GM21515 (cell line): ENCODE data around the gene POLN.

ENCODE experiments used
- ATAC-seq: cut with Tn5 transposase; IDR thresholded peaks from one replicate; pipeline ENCODE4 v1.9.1; 2021; ENCODE audit not compliant: unreplicated experiment

The POLN gene

DNA sequence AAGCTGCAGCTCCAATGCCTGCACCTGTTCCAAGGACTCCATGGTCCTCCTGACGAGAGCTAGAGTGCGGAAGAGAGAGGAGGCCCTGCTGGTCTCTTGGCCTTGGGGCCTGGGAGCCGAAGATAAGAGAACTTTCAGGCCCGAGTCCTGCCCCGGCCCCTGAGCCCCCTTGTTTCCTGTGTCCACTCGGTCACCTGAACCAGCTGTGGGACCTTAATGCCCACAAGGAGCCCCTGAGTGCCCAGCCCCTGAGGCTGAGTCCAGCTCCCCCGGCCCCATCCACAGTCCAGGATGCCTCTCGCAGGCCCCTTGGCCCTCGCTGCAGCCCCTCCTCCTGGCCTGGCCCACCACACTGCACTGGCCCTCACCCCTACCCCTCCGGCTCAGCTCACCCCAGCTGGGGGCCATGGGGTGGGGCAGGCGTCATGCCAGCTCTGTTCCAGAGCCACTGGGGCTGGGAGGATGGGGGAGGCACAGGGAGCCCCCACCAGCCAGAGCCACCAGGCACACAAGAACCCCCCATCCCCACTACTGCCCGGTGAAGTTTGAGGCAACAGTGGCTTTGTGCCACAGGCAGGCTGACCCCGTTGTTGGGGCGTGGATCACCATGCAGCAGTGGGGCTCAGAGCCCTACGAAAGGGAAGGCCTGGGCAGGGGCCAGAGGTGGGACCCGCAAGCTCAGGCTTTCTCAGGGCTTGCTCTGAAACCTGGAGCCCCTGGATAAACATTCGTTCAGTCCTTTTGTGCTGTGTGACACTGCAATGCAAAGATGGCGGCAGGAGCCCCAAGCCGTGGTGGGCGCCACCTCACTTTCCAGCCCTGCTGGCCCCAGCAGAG lies 168.7 kb downstream of the POLN start:
- ATAC-seq = no peak

DNA sequence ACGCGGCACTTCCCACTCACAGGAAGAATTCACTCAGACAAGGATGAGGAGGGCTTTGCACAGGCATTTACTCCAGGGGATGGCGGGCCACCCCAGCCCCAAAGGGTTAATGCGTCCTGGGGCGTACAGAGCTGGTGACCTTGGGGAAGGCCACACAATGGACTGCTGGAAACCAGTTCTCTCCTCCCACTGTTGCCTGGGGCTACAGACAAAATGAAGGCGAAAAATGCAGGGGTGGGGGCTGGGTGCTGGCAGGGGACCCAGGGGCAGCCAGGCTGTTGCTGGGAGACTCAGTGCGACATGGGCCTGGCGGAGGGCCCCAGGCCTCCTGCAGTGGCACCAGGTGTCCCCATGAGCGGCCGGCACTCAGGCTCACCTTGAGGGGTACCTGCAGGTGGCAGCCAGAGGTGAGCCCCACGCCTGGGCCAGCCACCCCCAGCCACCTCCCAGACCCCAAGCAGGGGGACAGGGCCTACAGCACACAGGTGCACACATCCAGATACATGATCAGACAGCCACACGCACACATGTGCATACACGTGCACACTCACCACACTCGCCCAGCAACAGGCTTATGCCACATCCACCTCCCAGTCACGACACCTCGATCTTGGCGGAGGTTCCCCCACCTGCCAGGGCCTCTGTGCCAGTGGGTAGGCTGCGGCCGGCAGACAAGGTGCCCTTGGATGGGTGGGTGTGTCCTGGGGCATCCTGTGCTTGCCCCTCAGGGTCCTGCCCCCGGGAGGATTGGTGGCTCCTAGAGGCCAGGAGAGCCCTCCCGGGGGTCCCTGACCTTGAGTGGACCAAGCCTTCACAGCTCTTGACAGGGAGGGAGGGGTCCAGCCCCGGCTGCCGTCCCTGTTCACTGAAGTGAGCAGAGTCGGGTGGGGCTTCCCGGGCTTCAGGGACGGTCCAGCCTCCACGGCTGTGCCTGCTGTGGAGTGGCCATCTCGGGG lies 169.7 kb downstream of the POLN start:
- ATAC-seq = no peak

DNA sequence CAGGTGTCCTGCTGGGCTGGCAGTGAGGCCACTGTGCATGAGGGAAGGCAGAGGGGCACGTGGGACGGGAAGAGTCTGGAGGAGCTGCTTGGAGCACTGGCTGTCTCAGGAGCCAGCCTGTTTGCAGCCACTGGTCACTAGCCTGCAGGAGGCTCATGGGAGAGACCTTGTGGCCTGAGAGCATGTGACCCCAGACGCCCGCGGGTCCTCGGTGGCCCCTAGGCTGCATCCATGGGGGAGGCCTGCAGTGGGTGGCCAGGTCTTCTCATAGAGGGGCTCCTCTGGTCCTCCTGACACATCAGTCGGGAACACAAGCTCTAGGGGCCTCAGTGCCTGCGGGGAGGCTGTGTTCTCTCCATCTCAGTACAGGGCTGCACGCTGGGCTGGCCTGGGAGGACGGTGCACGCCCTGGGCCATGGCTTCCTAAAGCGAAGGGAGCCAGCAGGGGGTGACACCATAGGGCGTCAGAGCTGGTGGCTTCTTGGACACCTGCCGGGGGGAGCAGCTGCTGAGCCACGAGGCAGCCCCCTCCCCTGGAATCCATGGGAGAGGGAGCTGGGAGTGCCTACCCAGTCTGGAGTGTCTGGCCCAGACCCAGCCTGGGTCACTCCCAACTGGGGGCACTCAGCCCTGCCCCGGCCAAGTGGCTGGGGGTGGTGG lies 170.5 kb downstream of the POLN start:
- no peak for ATAC-seq

DNA sequence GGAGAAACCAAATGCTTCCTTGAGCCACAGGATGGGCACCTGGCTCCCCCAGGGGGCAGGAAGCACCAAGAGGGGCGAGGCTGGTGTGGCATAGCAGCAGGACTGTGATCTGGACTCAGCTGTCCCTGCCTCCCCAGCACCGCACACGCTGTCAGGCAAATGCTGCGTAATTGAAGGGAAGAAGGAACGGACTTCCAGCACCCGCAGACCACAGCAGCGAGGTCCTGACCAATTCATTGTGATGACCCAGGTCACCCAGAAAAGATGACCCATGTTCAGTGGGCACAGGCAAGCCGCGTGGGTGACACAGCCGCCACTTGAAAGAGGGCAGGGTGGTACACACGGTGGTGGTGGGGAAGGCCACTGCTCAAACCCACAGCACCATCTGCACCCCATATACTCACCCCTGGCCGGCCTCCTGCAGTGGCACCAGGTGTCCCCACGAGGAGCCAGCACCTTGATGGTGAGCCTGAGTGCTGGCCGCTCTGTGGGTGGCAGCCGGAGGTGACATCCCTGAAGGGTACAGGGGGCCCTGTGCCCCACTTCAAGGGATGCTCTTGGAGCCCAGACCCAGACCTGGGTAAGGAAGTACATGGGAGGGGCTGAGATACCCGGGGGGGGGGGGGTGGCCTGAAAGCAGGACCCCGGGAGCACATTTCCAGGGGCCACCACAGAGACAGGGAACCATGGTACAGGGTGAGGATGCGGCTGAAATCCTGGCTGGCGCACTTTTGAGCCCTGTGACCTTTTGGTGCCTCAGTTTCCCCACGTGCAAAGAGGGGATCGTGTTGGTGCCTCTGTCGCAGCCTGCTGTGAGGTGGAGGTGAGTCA lies 171.3 kb downstream of the POLN start:
- no peak for ATAC-seq

DNA sequence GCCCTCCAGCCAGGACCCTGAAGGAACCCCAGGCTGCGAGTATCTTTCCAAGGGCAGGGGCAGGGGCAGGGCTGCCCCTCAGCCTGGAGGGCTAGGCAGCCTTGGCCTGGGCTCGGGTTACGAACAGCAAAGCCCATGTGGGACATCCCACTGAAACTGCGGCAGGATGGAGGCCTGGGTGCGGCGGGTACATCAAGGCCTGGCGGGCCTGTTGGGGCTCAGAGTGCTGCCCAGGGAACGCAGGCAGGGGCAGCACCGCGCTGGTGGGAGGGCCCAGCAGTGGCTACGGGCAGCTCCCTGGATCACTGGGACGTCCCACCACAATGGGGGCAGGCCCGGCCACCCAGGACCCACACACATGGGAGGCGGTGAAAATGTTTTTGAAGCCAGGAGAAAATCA lies 171.9 kb downstream of the POLN start:
- ATAC-seq = no peak

DNA sequence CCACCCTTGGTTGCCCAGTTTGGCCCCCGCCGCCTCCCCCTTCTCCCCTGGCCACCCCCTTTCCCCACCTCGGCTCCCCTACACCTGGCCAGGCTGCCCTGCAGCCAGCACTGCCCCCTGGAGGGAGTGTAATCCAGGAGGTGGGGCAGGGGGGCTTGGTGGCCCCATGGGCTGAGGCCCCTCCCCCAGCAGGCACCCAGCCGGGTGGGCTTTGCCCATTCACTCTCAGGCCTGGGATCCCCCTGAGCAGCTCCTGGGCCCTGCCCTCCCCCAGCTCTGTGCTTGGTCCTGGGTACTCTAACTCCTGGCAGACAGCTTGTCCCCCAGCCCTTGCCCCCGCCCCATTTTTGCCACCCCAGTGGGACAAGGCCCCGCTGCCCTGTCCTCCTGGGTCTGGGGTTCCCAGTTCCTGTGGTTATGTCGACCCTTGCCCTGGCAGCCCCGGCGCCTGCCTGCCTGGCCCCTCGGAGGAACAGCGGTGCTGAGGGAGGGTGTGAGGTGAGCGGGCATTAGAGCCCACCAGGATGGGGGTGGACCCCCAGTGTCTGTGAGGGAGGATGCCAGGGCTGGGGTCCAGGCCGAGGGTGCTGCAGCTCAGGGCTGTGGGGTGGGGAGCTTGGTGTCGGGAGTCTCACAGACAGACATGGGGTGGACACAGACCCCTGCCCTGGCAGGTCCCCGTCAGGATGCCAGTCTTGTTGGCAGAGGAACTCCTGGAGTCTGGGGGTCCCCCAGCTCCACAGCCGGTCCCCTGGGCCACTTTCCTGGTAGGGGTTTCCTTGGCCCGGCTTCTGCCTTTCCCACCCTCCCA lies 172.6 kb downstream of the POLN start:
- ATAC-seq = no peak

DNA sequence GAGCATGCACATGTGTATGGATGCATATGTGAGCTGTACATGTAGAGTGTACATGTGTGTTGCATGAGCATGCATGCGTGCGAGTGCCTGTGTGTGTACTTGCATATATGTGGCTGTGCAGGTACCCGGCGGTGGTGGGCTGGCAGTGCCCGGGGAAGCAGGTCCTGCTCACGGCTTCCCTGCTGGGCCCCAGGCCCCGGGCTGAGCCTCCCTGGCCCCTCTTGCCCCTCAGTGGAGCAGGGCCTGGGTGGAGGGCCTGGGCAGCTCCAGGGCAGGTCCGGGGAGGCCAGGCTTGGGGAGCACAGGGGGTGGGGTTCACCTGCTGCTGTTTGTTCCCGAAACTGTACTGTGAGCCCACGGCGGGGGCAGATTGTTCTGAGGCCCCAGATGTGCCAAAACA lies 173.4 kb downstream of the POLN start:
- no peak for ATAC-seq

DNA sequence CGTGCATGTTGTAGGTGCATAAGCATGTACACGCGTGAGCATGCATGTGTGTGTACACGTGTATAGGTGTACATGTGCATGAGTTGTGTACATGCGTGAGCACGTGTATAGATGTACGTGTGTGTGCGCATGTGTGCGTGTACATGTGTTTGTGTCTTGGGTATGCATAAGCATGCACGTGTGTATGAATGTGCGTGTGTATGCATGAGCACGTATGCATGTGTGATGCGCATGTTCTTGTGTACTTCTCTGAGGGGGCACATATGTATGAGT lies 173.8 kb downstream of the POLN start:
- no peak for ATAC-seq

DNA sequence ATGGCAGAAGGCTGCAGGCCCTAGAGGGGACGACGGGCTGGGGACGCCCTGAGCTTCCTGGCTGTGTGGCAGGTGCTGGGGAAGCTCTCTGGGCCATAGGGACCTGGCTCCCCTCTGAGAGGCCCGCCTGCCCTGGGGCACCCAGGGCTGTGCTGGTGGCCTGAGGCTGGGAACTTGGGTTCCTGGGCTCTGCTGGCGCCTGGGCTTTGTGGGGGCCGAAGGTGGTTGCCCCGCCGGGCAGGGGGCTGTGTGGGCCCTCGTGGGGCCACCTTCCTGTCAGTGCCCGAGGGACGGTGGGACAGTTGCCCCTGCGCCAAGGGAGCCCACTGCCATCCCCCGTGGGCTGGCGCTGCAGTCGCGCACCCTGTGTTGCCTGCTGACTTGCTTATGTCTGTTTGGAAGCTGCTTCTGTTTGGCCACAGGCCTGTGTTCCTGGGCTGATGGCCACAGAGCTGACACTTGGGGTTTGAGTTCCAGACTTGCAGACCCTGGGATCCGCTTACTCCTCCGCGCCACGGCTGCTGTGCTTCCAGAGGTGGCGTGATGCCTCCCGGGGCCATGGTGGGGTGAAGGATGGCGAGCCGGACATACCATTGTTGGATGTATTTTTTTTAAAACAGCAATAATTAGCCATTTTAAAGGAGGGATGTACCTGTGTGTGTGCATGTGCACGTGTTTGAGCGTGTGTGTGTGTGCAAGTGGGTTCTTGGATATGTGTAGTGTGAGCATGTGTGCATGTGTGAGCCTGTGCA lies 174.3 kb downstream of the POLN start:
- no peak for ATAC-seq

DNA sequence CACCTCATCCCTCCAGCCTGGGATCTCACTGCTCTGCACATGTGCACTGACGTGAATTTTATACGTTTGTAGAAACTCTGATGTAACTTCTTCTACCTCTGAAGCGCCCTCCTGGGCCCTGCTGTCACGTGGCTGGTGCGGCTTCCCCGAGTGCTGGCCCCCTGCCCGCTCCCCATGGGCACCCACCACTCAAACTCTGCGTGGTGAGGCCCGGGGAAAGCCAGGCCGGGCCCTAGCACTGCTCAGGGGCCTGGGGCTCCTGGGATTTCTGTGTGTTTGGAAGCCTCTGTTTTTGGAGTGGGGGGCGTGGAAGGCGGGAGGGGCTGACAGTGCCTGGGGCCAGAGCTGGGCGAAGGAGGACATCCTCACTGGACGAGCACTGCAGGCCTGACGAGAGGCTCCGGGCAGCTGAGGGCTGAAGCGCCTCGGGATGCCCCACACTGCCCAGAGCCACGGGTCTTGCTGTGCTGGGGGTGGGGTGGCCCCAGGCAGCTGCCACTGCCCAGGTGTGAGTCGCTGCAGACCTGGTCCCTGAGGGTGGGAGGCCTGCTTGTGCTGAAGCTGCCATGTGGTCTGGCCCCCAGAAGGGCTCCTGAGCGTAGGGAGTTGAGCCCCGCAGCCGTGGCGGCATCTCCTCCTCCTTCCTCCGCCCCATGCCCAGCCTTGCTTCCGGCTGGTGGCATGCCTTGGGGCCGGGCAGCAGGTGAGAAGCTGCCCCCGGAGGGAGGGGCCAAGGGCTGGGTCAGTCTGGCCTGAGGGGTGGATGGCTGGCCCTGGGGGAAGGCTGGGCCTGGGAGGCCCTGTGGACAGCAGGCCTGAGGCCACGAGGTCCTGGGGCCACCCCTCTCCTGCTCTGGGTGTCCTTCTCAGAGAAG lies 175.1 kb downstream of the POLN start:
- no peak for ATAC-seq

DNA sequence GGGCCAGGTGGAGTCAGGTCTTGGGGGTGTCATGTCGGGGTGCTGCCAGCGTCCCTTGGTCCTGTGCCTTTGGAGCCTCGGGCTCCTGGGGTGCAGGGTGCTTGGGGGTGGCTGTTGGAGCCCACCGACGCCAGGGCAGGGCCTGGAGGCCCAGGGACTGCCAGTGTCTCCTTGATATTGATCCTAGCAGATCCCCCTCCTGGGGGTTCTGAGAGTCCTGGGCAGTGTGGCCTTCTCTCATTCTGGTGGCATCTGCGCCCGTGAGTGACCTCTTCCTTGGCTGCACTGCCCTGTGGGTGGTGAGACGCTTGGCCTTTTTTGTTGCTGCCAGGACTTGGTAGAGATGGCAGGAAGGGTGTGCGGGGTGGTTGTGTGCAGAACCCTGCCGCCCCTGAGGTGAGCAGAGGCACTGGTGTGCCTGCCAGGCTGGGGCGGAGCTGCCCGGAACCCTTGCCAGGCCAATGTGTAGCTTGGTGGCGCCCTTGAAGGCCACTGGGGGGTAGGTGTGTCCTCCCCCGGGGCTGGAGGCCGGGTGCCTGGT lies 175.8 kb downstream of the POLN start:
- no peak for ATAC-seq

DNA sequence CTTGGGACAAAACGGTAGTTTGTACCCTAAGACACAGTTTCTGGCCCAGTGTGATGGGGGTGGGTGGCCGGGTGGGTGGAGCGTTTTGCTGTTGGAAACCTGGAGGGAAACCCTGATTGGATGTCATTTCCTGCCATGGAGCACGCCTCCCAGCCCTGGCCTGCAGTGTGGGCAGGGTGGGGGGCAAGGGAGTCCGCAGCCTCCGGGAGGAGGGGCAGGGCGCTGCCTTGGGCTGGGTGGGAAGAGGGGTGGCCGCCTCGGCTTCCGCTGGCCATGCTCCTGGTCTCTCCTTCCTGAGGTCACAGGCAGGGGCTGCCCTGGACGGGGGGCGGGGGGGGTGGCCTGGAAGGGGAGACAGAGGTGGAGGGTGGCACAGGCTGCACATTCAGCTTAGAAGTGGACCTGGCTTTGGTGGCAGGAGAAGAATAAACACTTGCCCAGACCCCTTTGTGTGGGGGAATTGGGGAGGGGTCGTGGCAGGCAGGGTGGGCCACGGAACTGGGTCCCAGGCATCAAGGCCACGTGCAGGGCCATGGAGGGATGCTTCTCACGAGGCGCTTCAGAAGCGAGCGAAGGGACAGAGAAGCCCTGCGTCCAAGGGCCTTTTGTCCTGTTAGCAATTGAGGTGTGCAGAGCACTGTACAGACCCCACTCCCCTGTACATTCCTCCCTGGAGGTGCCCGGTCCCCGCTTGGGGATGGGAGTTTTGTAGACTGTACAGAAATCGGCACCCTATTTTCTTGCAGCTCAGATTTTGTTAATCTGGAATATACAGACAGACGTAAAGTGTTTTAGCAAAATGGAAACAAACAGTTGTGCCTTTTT lies 176.6 kb downstream of the POLN start:
- no peak for ATAC-seq

DNA sequence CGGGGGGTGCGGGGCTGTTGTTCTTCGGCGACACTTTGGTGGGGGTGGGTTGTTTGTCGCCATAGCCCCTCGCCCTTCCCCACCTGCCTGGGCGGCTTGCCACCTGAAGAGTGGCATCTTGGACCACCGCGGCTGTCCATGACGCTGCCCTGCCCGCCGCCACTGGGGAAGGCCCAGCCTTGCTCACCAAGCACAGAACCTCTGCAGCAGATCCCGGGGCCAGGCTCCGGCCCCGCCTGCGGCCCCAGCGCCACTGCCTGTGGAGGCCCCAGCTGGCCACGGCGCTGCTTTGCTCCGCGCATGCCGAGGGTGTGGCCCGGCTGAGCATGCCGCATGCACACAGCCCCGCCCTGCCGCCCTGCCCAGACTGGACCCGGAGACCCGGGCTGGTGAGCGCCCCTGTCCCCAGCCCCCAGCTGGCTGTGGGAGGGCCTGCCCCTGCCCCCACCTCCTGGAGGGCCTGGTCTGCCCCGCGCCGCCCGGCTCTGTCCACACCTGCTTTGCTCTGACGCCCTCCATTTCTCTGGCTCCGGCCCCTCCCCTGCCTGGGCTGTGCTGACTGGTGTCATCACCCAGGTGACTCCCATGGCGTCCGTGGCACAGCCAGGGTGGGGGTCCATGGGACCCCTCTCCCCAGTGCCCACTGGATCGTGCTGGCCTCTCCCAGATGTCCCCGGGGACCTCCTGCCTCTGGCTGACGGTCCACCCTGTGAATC lies 177.5 kb downstream of the POLN start:
- no peak for ATAC-seq

DNA sequence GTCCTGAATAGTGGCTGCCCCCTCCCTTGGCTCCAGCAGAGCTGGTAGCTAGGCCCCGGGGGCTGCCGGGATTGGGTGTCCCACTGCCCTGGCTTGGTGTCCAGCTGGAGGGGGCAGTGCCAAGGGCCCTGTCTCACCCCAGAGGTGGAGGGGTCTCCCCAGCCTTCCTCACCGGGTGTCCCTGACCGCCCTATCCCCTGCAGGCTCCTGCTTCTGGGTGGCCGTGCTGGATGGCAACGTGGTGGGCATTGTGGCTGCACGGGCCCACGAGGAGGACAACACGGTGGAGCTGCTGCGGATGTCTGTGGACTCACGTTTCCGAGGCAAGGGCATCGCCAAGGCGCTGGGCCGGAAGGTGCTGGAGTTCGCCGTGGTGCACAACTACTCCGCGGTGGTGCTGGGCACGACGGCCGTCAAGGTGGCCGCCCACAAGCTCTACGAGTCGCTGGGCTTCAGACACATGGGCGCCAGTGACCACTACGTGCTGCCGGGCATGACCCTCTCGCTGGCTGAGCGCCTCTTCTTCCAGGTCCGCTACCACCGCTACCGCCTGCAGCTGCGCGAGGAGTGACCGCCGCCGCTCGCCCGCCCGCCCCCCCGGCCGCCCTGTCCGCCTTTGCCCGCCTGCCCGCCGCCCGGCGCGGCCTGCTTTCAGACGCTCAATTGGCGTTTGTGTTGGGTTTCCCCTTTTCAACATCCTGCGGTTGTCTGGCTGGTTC lies 178.2 kb downstream of the POLN start:
- no peak for ATAC-seq

DNA sequence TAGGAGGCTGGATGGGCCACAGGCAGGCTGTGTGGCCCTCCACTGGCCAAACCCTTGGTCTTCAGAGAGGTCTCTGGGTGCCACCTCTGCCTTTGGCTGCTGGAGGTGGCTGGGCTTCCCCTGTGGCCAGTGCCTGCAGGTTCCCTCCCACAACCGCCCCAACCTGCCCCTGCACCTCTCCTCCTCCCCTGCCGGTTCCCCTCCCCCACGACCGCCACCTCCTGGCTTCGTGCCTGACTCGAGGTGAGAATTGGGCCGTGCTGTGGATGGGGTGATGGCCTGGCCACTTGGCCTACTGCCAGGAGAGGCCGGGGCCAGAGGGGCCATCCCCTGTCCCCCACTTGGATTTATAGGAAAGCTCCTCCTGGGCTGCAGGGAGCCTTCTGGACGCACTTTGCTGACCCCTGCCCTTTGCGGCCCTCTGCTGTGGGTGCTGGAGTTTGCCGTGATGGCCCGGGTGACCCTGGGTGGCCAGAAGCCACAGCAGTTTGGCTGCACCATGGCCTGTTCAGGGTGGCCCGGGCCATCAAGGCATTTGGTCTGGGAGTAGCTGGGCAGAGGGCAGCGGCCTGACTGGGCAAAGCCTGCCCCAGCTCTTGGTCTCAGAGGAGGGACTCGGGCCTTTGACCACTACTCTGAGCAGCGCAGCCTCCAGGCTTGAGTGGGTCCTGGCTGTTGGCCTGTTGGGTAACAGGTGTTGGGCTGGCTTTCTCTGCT lies 179.0 kb downstream of the POLN start:
- ATAC-seq = no peak
